Transverse colon (tissue), 4 donors: ENCODE measurements around the gene HORMAD2. TPM values are rescaled to one million over a fixed set of nuclear protein-coding genes. Genes with fewer than 3 reads are reported as not detected.
A peak's percentile ranks its signal among the peaks of the same experiment; 100 is the strongest.
"Not testable (repeated sequence)": the region's sequence is repeated elsewhere in the genome, so short reads cannot be mapped to it uniquely, and the experiment has no call there.

Source experiments
- DNase-seq: peaks from one replicate; pipeline ENCODE4 v3.0.0-alpha.2; 2019
- H3K27ac ChIP-seq, 4 donors: fragments of 200-600 bp; sonication (generic); 2 replicates each; pipeline ENCODE4 v1.5.1; 2016 to 2018; ENCODE audit warnings: inconsistent platforms in 4 of 4
- H3K27me3 ChIP-seq: fragments of 200-600 bp; sonication (generic); 2 replicates; pipeline ENCODE4 v1.5.1; 2017; ENCODE audit warnings: inconsistent platforms
- H3K36me3 ChIP-seq, 4 donors: fragments of 200-600 bp; sonication (generic); 2 replicates each; pipeline ENCODE4 v1.5.1; 2017 to 2019; ENCODE audit warnings: inconsistent platforms in 4 of 4
- H3K4me1 ChIP-seq, 4 donors: fragments of 200-600 bp; sonication (generic); 2 replicates each; pipeline ENCODE4 v1.5.1; 2017 to 2020; ENCODE audit warnings: inconsistent platforms in 4 of 4
- H3K4me3 ChIP-seq, 4 donors: fragments of 200-600 bp; sonication (generic); 1 replicate in 1 of 4; 2 replicates in 3 of 4; pipeline versions ENCODE4 v1.5.1 to v1.6.1; 2017 to 2019; ENCODE audit warnings: inconsistent platforms in 4 of 4
- H3K9me3 ChIP-seq, 2 donors: fragments of 200-600 bp; sonication (generic); 2 replicates each; pipeline ENCODE4 v1.5.1; 2017 to 2019; ENCODE audit warnings: inconsistent platforms in 2 of 2
- CTCF ChIP-seq, 5 experiments: fragments of 200-600 bp in 3 of 5; fragments of 450-650 bp in 2 of 5; sonication (generic) in 3 of 5; IDR thresholded peaks; 1 replicate in 2 of 5; 2 replicates in 3 of 5; pipeline ENCODE4 v1.5.1; 2016 to 2017; ENCODE audit warnings: antibody characterized with exemption in 5 of 5, inconsistent platforms in 3 of 5, mild to moderate bottlenecking in 2 of 5, moderate library complexity in 1 of 5
- EP300 ChIP-seq: sonication (generic); formaldehyde crosslinking; IDR thresholded peaks from one replicate; pipeline ENCODE4 v1.6.1; 2017; ENCODE audit warnings: antibody characterized with exemption, low read depth
- POLR2A ChIP-seq: fragments of 450-650 bp; IDR thresholded peaks from one replicate; pipeline ENCODE4 v1.6.1; 2016; ENCODE audit warnings: antibody characterized with exemption, mild to moderate bottlenecking, moderate library complexity
- POLR2AphosphoS5 ChIP-seq, 3 donors: sonication (generic); formaldehyde crosslinking; IDR thresholded peaks; one replicate each; pipeline ENCODE4 v1.6.1; 2016; ENCODE audit warnings: antibody characterized with exemption in 3 of 3
- WGBS, 2 donors: methylation state at CpG; one replicate each; pipeline ENCODE4 v1.1.5; 2018; ENCODE audit warnings: low coverage in 1 of 2; 5-methylcytosine and 5-hydroxymethylcytosine counted together
- in situ Hi-C, 4 donors: fragments of 200-750 bp; cut with MboI; loops; one replicate each; pipeline versions ENCODE4 v1.15.0 to v1.15.1; 2017; ENCODE audit warnings: low sequenced_read_pairs in 3 of 4, low pct_ligation_motif_present in 1 of 4, low pct_unique_long_range_greater_than_20kb in 1 of 4
- intact Hi-C: fragments of 100-400 bp; cut with DNase I; formaldehyde crosslinking; loops from one replicate; pipeline ENCODE4 v1.15.1; 2023; ENCODE audit warnings: low total_unique reads
- total RNA-seq, 4 donors: library from RNA; depleted of rRNA; stranded (reverse); fragments of >200 nt; gene quantifications; one replicate each; pipeline ENCODE4 v1.1.0, GENCODE V29; 2016

HORMAD2 gene
- total RNA-seq, 4 donors from 2014 or later: not detected

GRCh38 chr22:30211124-30211820 lies 131.0 kb downstream of the HORMAD2 start:
- no peaks in the 10 kb centered on the region for H3K9me3 ChIP-seq
- intact Hi-C loops: no loop called here
- in situ Hi-C loops: no loop called here
- H3K4me3 ChIP-seq: no peak overlapping the region
- H3K27me3 ChIP-seq: peaks cover 3% of the 10 kb centered on the region
- H3K36me3 ChIP-seq: no peaks in the 10 kb centered on the region
- no peak for DNase-seq
- TF ChIP-seq CTCF (IDR thresholded peaks at IDR 0.05) (no peak), POLR2AphosphoS5 (IDR thresholded peaks at IDR 0.05) (no peak), EP300 (no peak), POLR2A (no peak)
- no peak overlapping the region for H3K27ac ChIP-seq
- H3K4me1 ChIP-seq: peaks cover 0 to 15% (median 7%) of the 10 kb centered on the region in 4 donors
- WGBS, 2 donors: 85 to 88% methylated on average over 9 to 18 of the region's 18 CpGs

- 53% methylated on average over 5 of the region's 5 CpGs; no CpG with 5 or more reads in 1 of the 2 donors for WGBS, 2 donors
- Histone ChIP-seq H3K27ac (no peak overlapping the region), H3K4me3 (no peak overlapping the region), H3K4me1 (peaks cover 0 to 10% (median 5%) of the 10 kb centered on the region in 4 donors), H3K9me3 (no peaks in the 10 kb centered on the region), H3K27me3 (peaks cover 3% of the 10 kb centered on the region), H3K36me3 (no peaks in the 10 kb centered on the region)
- TF ChIP-seq POLR2AphosphoS5 (IDR thresholded peaks at IDR 0.05) (no peak), EP300 (no peak), POLR2A (no peak), CTCF (IDR thresholded peaks at IDR 0.05) (no peak)
- in situ Hi-C loops: no loop called here
- intact Hi-C loops: no loop called here
- peak; percentile 29 for DNase-seq
These were observed 132.2 kb downstream of the HORMAD2 start for GRCh38 chr22:30212363-30212995.

- DNase-seq: no peak
- intact Hi-C loops (no loop called here), in situ Hi-C loops (no loop called here)
- Histone ChIP-seq H3K4me1 (peaks cover 0 to 10% (median 5%) of the 10 kb centered on the region in 4 donors), H3K36me3 (no peaks in the 10 kb centered on the region), H3K27ac (no peak overlapping the region), H3K27me3 (peaks cover 3% of the 10 kb centered on the region), H3K9me3 (no peaks in the 10 kb centered on the region), H3K4me3 (no peak overlapping the region)
- TF ChIP-seq CTCF (IDR thresholded peaks at IDR 0.05): no peak
- no peak for TF ChIP-seq POLR2A
- TF ChIP-seq EP300: no peak
- TF ChIP-seq POLR2AphosphoS5 (IDR thresholded peaks at IDR 0.05): no peak
- WGBS, 2 donors: 78% methylated on average over 8 of the region's 8 CpGs; no CpG with 5 or more reads in 1 of the 2 donors
These were observed 132.8 kb downstream of the HORMAD2 start for GRCh38 chr22:30212996-30213441.

- H3K4me3 ChIP-seq: no peak overlapping the region
- H3K9me3 ChIP-seq: no peaks in the 10 kb centered on the region
- H3K36me3 ChIP-seq: no peaks in the 10 kb centered on the region
- WGBS, 2 donors: 61 to 80% methylated on average over 2 to 12 of the region's 12 CpGs
- TF ChIP-seq POLR2A (no peak), CTCF (IDR thresholded peaks at IDR 0.05) (no peak), POLR2AphosphoS5 (IDR thresholded peaks at IDR 0.05) (no peak)
- in situ Hi-C loops: no loop called here
- peaks cover 3% of the 10 kb centered on the region for H3K27me3 ChIP-seq
- intact Hi-C loops: no loop called here
- no peaks in the 10 kb centered on the region for H3K4me1 ChIP-seq
- no peak overlapping the region for H3K27ac ChIP-seq
- no peak for DNase-seq
These were observed 134.6 kb downstream of the HORMAD2 start for GRCh38 chr22:30214703-30215407.

- H3K4me3 ChIP-seq, in situ Hi-C loops, DNase-seq, H3K36me3 ChIP-seq, H3K27me3 ChIP-seq, H3K4me1 ChIP-seq, H3K27ac ChIP-seq, H3K9me3 ChIP-seq, intact Hi-C loops: not testable (repeated sequence)
- 86 to 92% methylated on average over 1 to 3 of the region's 3 CpGs for WGBS, 2 donors
These were observed 136.0 kb downstream of the HORMAD2 start for GRCh38 chr22:30216272-30216671.
